GM12872 (cell line): ENCODE measurements around the gene M1AP.

Experiments
- CTCF ChIP-seq: IDR thresholded peaks from 3 replicates; pipeline ENCODE4 v1.5.1; 2011; ENCODE audit warnings: low read depth, mild to moderate bottlenecking, low read length, moderate library complexity; ENCODE audit not compliant: insufficient read depth

The M1AP gene

GRCh38 chr2:74529357-74530238, 118.5 kb downstream of the M1AP start, which contains the start of the genes AUP1 and HTRA2:
TSS of gene AUP1 (minus strand) at chr2:74529706. CDS start at chr2:74529629, 77 bp downstream.
TSS of gene HTRA2 (plus strand) at chr2:74529933. CDS start at chr2:74530007, 74 bp downstream.
- TF ChIP-seq CTCF = no peak

DNA sequence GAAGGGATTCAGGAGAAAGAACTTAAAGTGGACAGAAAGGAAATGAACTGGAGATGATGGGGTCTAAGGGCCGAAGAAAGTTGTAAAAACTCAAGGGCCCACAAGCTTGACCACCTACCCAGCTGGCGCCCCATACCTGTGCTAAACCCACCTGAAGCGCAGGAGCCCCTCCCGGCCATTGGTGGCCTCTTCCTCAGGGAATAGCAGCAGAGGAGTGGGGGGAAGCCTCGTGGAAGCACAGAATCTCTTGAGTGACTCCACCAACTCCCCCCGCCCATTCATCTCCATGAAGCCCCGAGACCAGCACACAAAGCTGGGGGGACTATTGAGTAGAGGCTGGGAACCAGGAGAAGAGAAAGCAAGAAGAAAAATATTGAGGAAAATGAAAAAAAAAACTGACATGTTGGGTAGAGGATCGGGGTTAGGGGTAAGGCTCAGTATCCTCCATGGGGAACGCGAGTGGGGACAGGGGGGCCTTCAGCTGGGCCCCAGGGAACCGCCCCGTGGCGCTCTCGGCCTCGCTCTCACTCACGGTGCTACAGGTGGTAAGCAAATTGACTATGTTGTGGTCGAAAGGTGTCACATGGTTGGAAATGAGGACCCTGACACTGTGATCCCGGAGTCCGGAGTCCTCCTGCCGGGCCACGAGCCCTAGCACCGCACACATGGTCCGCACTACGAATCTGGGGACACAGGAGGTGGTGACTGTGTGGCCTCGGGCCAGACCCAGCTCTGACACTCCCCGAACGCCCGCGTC, 119.4 kb downstream of the M1AP start:
- peak; percentile 31; the same call in 1 of the 3 replicates for TF ChIP-seq CTCF

DNA sequence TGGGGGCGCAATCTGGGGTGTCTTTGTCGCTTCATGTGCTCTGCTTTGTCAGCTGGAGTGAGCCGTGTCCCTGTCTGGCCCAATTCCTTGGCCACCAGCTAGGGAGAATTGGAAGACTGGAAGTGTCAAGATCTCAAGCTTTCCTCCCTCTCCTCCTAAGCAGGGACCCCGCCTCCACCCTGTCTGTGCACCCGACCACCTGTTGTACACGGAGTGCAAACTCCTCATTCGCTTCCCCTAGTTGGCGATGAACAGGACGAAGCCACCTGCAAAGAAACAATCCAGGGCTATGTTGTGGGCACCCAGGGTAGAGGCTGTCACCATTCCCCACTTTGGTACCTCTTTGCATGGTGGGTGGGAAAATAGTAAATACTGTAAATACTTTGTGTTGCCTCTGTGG, 120.4 kb downstream of the M1AP start:
- TF ChIP-seq CTCF = no peak

GRCh38 chr2:74526649-74527230, 121.4 kb downstream of the M1AP start:
- TF ChIP-seq CTCF = no peak

- TF ChIP-seq CTCF = no peak
Measured at GRCh38 chr2:74525717-74526648, 122.1 kb downstream of the M1AP start, which contains the start of gene DQX1. TSS of gene DQX1 (minus strand) at chr2:74526231. CDS start at chr2:74525729, 502 bp downstream.

DNA sequence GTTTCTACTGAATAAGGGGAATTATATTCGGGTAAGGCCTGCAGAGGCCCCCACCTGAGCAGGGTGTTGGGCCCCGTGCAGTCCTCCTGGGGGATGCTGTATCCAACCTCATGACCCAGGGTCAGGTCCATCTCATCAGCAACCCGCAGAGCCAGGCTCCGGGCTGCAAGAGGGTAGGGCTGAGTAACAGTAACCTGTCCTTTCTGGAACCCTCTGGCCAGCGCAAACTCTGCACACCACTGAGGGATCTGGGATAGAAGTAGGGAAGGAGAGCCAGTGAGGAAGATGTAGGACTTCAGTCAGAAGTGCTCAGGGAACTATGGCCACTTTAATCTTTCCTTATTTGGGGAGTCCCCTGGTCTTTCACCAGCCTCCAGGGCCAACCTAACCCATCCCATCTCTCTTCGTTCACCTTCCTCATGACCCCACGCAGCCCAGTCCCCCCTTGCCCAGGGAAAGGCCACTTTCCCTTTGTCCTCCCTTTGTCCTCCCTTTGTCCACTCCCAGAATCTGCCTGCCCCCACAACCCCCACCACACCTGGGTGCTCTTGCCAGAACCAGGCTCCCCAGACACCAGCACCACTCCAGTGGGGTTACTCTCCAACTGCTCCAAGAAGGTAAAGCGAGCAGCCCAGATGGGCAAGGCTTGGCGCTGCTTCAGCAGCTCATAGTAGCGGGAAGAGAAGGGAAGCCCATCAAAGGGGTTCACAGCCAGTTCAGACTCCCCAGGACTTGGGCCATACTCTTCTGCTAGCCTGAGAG, 123.0 kb downstream of the M1AP start:
- TF ChIP-seq CTCF = no peak
